Transverse colon (tissue), 3 donors: ENCODE results near the gene SLFN12.

ENCODE experiments used
- EP300 ChIP-seq: sonication (generic); formaldehyde crosslinking; IDR thresholded peaks from one replicate; pipeline ENCODE4 v1.6.1; 2017; ENCODE audit warnings: antibody characterized with exemption, low read depth
- POLR2A ChIP-seq: fragments of 450-650 bp; IDR thresholded peaks from one replicate; pipeline ENCODE4 v1.6.1; 2016; ENCODE audit warnings: antibody characterized with exemption, mild to moderate bottlenecking, moderate library complexity
- TF ChIP-seq, protein P1 (sequence below), 5 experiments: fragments of 200-600 bp in 3 of 5; fragments of 450-650 bp in 2 of 5; sonication (generic) in 3 of 5; IDR thresholded peaks; 1 replicate in 2 of 5; 2 replicates in 3 of 5; pipeline ENCODE4 v1.5.1; 2016 to 2017; ENCODE audit warnings: antibody characterized with exemption in 5 of 5, inconsistent platforms in 3 of 5, mild to moderate bottlenecking in 2 of 5, moderate library complexity in 1 of 5

DNA sequence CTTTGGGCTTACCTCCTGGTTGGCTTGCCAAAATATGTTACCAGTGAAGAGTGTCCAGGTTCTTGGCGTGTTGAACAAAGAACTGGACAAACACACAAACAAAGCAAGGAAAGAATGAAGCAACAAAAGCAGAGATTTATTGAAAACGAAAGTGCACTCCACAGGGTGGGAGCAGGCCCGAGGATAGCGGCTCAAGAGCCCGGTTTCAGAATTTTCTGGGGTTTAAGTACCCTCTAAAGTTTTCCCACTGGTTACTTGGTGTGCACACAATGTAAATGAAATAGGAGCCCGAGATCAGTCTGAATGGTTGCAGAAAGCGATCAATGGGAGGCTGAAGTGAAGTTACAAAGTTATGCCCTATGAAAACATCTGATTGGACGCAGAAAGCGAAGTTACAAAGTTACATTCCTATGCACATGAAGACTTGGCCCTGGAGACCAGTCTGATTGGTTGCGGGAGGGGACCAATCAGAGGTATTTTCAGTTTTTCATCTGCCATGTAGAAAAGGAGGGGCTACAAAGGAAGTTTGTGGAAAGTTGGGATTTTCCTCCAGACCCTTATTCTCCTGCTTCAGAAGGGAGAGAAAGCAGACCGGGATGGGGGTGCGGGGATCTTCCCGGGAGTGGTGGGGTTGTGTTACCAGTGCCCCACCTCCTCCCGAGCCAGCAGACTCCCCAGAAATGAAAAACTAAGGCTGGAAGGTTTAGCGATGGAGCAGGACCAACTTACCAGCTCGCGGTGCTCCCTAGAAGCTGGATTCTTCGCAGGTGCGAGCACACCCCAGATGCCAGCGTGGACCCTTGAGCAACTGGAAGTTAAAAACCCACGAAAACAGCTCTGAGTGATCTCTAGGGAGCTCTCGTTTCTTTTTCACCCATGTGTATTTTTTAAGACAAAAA lies at the start of gene SLFN12:
- TF ChIP-seq, protein P1, sequence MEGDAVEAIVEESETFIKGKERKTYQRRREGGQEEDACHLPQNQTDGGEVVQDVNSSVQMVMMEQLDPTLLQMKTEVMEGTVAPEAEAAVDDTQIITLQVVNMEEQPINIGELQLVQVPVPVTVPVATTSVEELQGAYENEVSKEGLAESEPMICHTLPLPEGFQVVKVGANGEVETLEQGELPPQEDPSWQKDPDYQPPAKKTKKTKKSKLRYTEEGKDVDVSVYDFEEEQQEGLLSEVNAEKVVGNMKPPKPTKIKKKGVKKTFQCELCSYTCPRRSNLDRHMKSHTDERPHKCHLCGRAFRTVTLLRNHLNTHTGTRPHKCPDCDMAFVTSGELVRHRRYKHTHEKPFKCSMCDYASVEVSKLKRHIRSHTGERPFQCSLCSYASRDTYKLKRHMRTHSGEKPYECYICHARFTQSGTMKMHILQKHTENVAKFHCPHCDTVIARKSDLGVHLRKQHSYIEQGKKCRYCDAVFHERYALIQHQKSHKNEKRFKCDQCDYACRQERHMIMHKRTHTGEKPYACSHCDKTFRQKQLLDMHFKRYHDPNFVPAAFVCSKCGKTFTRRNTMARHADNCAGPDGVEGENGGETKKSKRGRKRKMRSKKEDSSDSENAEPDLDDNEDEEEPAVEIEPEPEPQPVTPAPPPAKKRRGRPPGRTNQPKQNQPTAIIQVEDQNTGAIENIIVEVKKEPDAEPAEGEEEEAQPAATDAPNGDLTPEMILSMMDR (IDR thresholded peaks at IDR 0.05), result no peak
- no peak for TF ChIP-seq EP300
- TF ChIP-seq POLR2A, result no peak
